ENCODE data around the gene SLC38A8.
A peak's percentile ranks its signal among the peaks of the same experiment; 100 is the strongest.

SLC38A8 gene

DNA sequence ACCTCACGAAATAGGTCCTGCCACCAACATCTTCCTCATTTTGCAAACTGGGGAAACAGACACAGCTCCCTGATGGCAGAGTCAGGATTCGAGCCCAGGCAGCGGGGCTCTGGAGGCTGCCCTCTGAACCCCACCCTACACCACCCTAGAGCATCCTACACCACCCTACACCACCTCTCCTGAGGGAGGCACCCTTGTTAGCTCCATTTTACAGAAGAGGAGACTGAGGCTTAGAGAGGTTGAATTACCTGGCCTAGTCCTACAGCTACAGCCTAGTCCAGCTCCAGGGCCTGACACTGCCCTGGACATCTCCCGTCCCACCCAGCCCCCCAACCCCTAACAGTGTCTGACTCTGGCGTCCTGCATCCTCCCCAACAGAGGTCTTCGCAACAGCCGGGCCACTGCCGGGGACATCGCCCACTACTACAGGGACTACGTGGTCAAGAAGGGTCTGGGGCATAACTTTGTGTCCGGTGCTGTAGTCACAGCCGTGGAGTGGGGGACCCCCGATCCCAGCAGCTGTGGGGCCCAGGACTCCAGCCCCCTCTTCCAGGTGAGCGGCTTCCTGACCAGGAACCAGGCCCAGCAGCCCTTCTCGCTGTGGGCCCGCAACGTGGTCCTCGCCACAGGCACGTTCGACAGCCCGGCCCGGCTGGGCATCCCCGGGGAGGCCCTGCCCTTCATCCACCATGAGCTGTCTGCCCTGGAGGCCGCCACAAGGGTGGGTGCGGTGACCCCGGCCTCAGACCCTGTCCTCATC, 77.7 kb downstream of the SLC38A8 start:
- DNase-seq (ENCODE audit: low read depth in 1 of 2, low spot score in 1 of 2): peak in 1 of 2 experiments; percentile 45
- in situ Hi-C loops (cut with HindIII; ENCODE audit: low pct_unique_long_range_greater_than_20kb, low sequenced_read_pairs): no loop called here
- TF ChIP-seq JUND (IDR thresholded peaks at IDR 0.05; ENCODE audit: low read depth): no peak

DNA sequence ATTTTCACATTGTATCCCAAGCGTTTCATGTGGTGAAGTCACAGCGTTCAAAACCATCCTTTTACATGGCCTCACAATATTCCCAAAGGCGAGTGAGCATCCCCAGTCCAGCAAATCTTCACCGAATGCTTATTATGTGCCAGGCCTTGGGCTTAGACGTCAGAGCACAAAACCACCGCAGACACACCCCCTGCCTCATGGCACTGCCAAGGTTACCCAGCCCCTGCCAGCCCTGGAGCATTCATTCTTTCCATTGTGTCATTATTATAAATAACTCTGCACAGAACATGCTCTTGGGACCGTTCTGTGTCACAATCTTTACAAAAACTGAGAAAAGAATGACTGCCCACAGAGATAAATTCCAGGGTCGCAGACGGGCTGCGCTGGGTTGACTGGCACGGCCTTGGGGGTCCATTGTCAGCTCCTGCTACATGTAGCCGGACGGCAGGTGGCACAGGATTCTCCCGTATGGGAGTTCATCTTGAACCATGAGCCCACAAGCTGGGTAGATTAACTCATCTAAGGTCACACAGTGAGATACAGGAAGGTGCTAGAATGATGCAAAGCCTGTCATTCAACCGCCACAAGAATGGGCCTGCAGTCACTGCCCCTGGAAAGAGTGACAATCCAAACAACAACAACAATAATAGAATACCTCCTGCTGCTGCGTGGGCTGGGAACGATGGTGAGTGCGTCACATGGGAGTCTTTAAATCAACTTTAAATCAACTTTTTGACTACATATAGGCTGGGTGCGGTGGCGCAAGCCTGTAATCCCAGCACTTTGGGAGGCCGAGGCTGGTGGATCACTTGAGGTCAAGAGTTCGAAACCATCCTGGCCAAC, 79.1 kb downstream of the SLC38A8 start:
- no peak for TF ChIP-seq JUND (IDR thresholded peaks at IDR 0.05; ENCODE audit: low read depth)
- in situ Hi-C loops (cut with HindIII; ENCODE audit: low pct_unique_long_range_greater_than_20kb, low sequenced_read_pairs): no loop called here
- no peak for DNase-seq (ENCODE audit: low read depth in 1 of 2, low spot score in 1 of 2)

- in situ Hi-C loops (cut with HindIII; ENCODE audit: low pct_unique_long_range_greater_than_20kb, low sequenced_read_pairs): no loop called here
- no peak for TF ChIP-seq JUND (IDR thresholded peaks at IDR 0.05; ENCODE audit: low read depth)
- DNase-seq (ENCODE audit: low read depth in 1 of 2, low spot score in 1 of 2): no peak
Measured at GRCh38 chr16:83961591-83961990, 81.0 kb downstream of the SLC38A8 start.

DNA sequence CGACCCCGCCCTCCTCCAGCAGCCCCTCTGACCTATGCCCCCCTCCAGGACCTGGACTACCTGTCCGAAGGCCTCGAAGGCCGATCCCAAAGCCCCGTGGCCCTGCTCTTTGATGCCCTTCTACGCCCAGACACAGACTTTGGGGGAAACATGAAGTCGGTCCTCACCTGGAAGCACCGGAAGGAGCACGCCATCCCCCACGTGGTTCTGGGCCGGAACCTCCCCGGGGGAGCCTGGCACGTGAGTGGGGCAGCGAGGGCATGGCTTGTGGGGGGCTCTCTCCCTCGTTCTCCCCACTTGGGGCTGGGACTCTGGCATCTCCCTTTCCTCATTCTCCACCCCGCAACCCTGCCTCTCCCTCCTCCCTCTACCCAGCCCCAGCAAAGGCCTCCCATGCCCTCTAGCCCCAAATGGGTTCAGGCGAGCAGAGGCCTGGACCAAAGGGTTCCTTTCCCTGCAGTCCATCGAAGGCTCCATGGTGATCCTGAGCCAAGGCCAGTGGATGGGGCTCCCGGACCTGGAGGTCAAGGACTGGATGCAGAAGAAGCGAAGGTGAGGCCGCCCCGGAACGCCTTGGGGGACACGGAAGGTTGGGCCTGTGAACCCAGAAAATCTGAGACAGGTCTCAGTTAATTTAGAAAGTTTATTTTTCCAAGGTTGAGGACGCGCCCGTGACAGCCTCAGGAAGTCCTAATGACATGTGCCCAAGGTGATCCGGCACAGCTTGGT, 81.9 kb downstream of the SLC38A8 start:
- no peak for TF ChIP-seq JUND (IDR thresholded peaks at IDR 0.05; ENCODE audit: low read depth)
- in situ Hi-C loops (cut with HindIII; ENCODE audit: low pct_unique_long_range_greater_than_20kb, low sequenced_read_pairs): no loop called here
- DNase-seq (ENCODE audit: low read depth in 1 of 2, low spot score in 1 of 2): no peak
